Liver (tissue), 3 donors: ENCODE measurements around the gene PAX5.

Experiments used
- ATF3 ChIP-seq: IDR thresholded peaks from 2 replicates; pipeline ENCODE4 v1.6.1; 2016; ENCODE audit warnings: antibody characterized with exemption
- EGR1 ChIP-seq, 2 donors: IDR thresholded peaks; 2 replicates each; pipeline ENCODE4 v1.6.1; 2016 to 2018; ENCODE audit warnings: antibody characterized with exemption in 2 of 2, low read depth in 2 of 2
- FOXA2 ChIP-seq: IDR thresholded peaks from 2 replicates; pipeline ENCODE4 v1.6.1; 2016; ENCODE audit warnings: antibody characterized with exemption
- RAD21 ChIP-seq, 2 donors: IDR thresholded peaks; 2 replicates each; pipeline ENCODE4 v1.6.1; 2016; ENCODE audit warnings: antibody characterized with exemption in 2 of 2, mild to moderate bottlenecking in 2 of 2
- REST ChIP-seq: IDR thresholded peaks from 2 replicates; pipeline ENCODE4 v1.6.1; 2016; ENCODE audit warnings: antibody characterized with exemption, mild to moderate bottlenecking
- TAF1 ChIP-seq: conservative IDR thresholded peaks from 2 replicates; pipeline ENCODE4 v1.6.1; 2016; ENCODE audit warnings: antibody characterized with exemption, mild to moderate bottlenecking
- ZBTB33 ChIP-seq: IDR thresholded peaks from 2 replicates; pipeline ENCODE4 v1.6.1; 2016; ENCODE audit warnings: antibody characterized with exemption
- TF ChIP-seq, protein P1 (sequence below): fragments of 150-350 bp; IDR thresholded peaks from 2 replicates; pipeline ENCODE4 v1.5.1; 2017; ENCODE audit warnings: improper control_type of control experiment, low read depth, low read length; ENCODE audit not compliant: missing input control
- donor health status: healthy.
- donor health status: healthy.

DNA sequence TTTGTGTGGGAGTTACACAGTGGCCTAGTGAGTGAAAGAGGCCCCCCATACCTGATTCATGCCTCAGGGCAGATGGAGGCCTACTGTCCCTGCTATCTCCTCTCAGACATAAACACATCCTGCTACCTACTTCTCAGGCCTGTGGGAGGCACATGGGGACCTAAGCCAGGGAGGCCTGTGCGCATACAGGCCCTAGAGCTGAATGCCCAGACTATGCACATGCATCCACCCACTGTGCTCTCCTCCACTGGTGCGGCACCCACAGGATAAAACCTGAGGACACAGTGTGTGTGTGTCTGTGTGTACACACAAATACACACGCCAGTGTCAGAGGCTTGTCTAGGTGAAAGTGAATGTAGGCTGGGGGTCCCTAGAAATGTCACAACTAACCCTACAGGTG is 1.4 kb downstream of the PAX5 start:
- TF ChIP-seq FOXA2 (no peak), EGR1 (IDR thresholded peaks at IDR 0.05; ENCODE audit: low read depth in 2 of 2) (no peak), REST (no peak), RAD21 (IDR thresholded peaks at IDR 0.05) (no peak), ATF3 (no peak), TAF1 (no peak), ZBTB33 (no peak)
- TF ChIP-seq, protein P1, sequence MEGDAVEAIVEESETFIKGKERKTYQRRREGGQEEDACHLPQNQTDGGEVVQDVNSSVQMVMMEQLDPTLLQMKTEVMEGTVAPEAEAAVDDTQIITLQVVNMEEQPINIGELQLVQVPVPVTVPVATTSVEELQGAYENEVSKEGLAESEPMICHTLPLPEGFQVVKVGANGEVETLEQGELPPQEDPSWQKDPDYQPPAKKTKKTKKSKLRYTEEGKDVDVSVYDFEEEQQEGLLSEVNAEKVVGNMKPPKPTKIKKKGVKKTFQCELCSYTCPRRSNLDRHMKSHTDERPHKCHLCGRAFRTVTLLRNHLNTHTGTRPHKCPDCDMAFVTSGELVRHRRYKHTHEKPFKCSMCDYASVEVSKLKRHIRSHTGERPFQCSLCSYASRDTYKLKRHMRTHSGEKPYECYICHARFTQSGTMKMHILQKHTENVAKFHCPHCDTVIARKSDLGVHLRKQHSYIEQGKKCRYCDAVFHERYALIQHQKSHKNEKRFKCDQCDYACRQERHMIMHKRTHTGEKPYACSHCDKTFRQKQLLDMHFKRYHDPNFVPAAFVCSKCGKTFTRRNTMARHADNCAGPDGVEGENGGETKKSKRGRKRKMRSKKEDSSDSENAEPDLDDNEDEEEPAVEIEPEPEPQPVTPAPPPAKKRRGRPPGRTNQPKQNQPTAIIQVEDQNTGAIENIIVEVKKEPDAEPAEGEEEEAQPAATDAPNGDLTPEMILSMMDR, result no peak
